Measurements from ENCODE around the gene MYL2. TPM values are rescaled to one million over a fixed set of nuclear protein-coding genes. Genes with fewer than 3 reads are reported as not detected.
A peak's percentile ranks its signal among the peaks of the same experiment; 100 is the strongest.

The MYL2 gene
- total RNA-seq, 4 donors from 2014 or later: not detected

GRCh38 chr12:110928700-110929099 lies 8.3 kb upstream of the MYL2 start:
- TF ChIP-seq POLR2A (IDR thresholded peaks at IDR 0.05) (no peak), CTCF (IDR thresholded peaks at IDR 0.05) (no peak)
- 65 to 71% methylated on average over 7 of the region's 7 CpGs for WGBS, 2 donors
- no peak overlapping the region for H3K4me3 ChIP-seq (ENCODE audit: low read depth, poor library complexity, severe bottlenecking)
- intact Hi-C loops (cut with DNase I; ENCODE audit: low total_unique reads): loop anchor here (10.0 kb wide), 1 partner anchor 366 kb away; no protein-coding TSS in a partner anchor
- peak in 1 of 2 donors; percentile 71 for DNase-seq (ENCODE audit: low spot score in 2 of 2)

- 51 to 55% methylated on average over 6 of the region's 6 CpGs for WGBS, 2 donors
- intact Hi-C loops (cut with DNase I; ENCODE audit: low total_unique reads): loop anchor here (10.0 kb wide), 1 partner anchor 367 kb away; no protein-coding TSS in a partner anchor
- TF ChIP-seq POLR2A (IDR thresholded peaks at IDR 0.05) (no peak), CTCF (IDR thresholded peaks at IDR 0.05) (no peak)
- H3K4me3 ChIP-seq (ENCODE audit: low read depth, poor library complexity, severe bottlenecking): no peak overlapping the region
- DNase-seq (ENCODE audit: low spot score in 2 of 2): no peak
These were observed 7.2 kb upstream of the MYL2 start for GRCh38 chr12:110927546-110927945.

- WGBS, 2 donors: 84 to 91% methylated on average over 9 of the region's 9 CpGs
- H3K4me3 ChIP-seq (ENCODE audit: low read depth, poor library complexity, severe bottlenecking): no peak overlapping the region
- TF ChIP-seq CTCF (IDR thresholded peaks at IDR 0.05) (no peak), POLR2A (IDR thresholded peaks at IDR 0.05) (no peak)
- intact Hi-C loops (cut with DNase I; ENCODE audit: low total_unique reads): loop anchor here (10.0 kb wide), 1 partner anchor 371 kb away; no protein-coding TSS in a partner anchor
- DNase-seq (ENCODE audit: low spot score in 2 of 2): no peak
These were observed 3.4 kb upstream of the MYL2 start for GRCh38 chr12:110923692-110924334.

- no peak overlapping the region for H3K4me3 ChIP-seq (ENCODE audit: low read depth, poor library complexity, severe bottlenecking)
- intact Hi-C loops (cut with DNase I; ENCODE audit: low total_unique reads): loop anchor here (10.0 kb wide), 1 partner anchor 372 kb away; no protein-coding TSS in a partner anchor
- WGBS, 2 donors: 82 to 92% methylated on average over 4 of the region's 4 CpGs
- TF ChIP-seq POLR2A (IDR thresholded peaks at IDR 0.05): no peak
- no peak for TF ChIP-seq CTCF (IDR thresholded peaks at IDR 0.05)
- no peak for DNase-seq (ENCODE audit: low spot score in 2 of 2)
These were observed 2.8 kb upstream of the MYL2 start for GRCh38 chr12:110923192-110923591.

- TF ChIP-seq POLR2A (IDR thresholded peaks at IDR 0.05) (no peak), CTCF (IDR thresholded peaks at IDR 0.05) (no peak)
- intact Hi-C loops (cut with DNase I; ENCODE audit: low total_unique reads): loop anchor here (10.0 kb wide), 1 partner anchor 372 kb away; no protein-coding TSS in a partner anchor
- 75 to 88% methylated on average over 7 of the region's 7 CpGs for WGBS, 2 donors
- DNase-seq (ENCODE audit: low spot score in 2 of 2): no peak
- H3K4me3 ChIP-seq (ENCODE audit: low read depth, poor library complexity, severe bottlenecking): no peak overlapping the region
These were observed 2.3 kb upstream of the MYL2 start for GRCh38 chr12:110922652-110923051.

All from lower leg skin (tissue), 4 donors.